ENCODE measurements around the gene PTPRE.

GRCh38 chr10:127863231-127863825 is 43.6 kb upstream of the PTPRE start:
- TF ChIP-seq REST (IDR thresholded peaks at IDR 0.05; ENCODE audit: insufficient read depth in 1 of 2, low read depth in 2 of 2, low read length in 2 of 2) = no peak
- no peak for TF ChIP-seq TAF1 (IDR thresholded peaks at IDR 0.05; ENCODE audit: borderline replicate concordance, insufficient read depth, low read length)
- no peak for TF ChIP-seq POLR2AphosphoS5 (IDR thresholded peaks at IDR 0.05; ENCODE audit: low read depth, low read length)

Measured in PFSK-1 (cell line).